HG02852 (cell line): ENCODE data around the gene LEKR1.
"Not testable (repeated sequence)": the region's sequence is repeated elsewhere in the genome, so short reads cannot be mapped to it uniquely, and the experiment has no call there.

Experiments used
- ATAC-seq: cut with Tn5 transposase; IDR thresholded peaks from one replicate; pipeline ENCODE4 v1.9.1; 2021; ENCODE audit warnings: mild to moderate bottlenecking, moderate library complexity; ENCODE audit not compliant: unreplicated experiment

LEKR1 gene

GRCh38 chr3:156803952-156804741, 22.0 kb upstream of the LEKR1 start:
- ATAC-seq, result no peak

DNA sequence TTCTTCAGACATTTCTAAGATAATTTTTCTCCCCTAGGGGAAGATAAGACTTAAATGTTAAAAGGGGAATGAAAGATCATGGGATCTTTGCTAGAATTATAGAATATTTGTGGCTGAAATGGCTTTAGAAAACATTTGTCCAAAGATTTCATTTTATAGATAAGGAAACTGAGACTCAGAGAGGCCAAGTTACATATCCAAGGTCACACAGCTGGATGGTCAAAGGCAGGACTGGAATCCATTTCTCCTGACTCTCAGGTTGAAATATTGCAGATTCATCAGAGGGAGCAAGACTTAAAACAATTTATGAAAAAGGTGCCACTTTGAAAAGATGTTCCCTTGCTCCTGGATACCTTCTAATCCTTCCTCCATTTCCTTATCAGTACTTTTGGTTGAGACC, 19.5 kb upstream of the LEKR1 start:
- no peak for ATAC-seq

DNA sequence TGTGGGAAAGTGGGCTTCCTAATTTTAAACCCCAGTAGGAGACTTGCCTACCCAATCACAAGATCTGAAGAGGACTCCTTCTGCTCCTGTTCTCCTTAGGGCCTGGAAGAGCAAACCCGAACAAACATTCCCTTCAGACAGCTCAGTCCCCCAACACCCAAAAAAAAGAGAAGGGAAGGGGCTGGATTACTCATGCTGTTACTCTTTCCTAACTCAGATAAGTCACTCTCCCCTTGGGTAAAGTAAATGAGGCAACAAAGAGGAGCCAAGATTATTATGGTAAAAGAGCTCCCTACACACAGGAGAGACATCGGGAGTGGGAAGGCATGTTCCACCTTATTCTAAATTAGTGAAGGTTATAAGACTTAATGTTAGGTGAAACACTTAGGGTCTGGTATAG, 18.1 kb upstream of the LEKR1 start:
- no peak for ATAC-seq

DNA sequence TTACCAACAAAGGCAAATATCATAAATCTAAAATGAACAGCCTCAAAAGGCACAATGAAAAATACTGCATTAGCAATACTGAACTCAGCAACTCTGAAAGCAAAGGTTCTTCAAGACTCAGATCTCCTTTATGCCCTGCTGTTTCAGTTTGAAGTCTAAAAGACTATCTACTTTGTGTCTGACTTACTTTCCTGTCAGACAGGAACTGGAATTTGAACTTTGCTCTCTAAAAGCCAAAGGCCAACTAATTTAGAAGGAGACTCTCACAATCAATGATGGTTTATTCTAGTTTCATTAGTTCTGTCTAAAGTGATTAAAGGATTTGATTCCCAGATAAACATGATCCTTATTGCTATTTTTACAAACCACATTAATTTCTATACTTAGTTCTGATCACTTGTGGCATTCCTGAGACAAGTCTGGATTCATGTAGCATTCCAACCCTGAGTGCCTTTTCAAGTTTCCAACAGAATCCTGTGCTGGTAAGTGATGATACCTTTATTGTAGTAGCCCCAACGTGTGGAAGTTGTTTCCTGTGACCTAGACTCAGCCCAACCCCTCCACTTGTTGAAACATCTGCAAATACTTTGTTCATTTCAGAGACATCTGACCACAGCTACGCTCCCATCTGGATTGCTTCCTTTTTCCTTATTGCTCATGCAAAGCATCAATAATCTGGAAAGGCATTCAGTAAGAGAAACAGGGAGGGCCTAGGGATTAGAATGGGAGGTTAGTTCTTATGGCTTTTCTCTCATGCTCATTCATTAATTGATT, 14.9 kb upstream of the LEKR1 start:
- no peak for ATAC-seq

- no peak for ATAC-seq
Measured at GRCh38 chr3:156812521-156813335, 13.4 kb upstream of the LEKR1 start.

DNA sequence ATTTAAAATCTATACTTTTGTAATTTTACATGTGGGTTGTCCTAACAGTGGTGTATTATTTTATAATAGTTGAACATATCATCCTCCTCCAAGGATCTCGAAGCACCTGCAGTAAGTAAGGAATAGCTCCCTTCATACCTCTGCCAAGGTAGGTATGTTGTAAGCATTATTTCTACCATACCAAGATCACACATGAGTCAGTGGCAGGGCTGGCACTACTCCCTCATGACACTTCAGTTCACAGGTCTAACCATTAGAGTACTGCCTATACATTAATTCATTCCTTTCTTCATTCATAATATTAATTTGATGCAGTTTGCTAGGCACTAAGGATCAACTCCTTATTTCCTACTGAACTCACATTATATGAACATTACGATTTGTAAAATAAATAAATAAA, 11.9 kb upstream of the LEKR1 start:
- ATAC-seq, result no peak

- peak; percentile 31 for ATAC-seq
Measured at GRCh38 chr3:156816091-156816793, 9.9 kb upstream of the LEKR1 start.

DNA sequence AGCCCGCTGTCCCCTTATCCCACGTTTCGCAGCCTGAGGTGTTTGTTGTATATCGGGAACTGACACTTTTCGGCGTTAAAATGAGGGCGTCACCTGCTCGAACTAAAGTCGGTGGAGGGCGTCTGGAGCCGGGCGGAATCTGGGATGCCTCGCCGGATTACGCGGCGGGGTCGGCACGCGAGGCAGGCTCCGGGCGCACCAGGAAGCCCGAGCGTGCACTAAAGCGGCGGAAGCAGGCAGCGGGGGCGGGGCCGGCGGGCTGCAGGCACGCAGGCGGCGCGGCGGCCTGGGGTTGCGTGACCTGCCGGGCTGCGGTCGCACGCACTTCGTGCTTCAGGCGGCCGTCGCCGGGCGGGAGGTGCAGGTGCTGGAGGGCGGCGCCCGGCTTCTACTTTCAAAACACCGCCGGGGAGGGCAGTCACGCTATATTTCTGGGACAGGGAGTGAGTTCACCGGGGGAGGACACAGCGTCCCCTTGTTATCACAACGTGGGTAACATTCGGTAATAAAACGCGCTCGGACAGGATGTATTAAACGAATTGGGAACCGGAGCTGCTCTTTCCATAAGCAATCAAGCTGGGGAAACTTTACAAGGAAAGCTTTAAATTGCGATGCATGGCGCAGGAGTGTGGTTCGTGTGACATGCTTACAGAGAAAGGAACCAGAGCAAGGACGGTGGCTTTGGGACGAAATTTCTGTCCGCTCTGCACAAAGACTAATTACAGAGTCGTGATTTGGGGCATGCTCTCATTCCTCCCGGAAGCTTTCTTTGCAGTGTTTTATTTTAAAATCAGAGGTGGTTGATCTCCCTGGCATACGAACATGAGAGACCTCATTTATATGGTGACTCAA, 9.1 kb upstream of the LEKR1 start:
- ATAC-seq, result peak; percentile 71

DNA sequence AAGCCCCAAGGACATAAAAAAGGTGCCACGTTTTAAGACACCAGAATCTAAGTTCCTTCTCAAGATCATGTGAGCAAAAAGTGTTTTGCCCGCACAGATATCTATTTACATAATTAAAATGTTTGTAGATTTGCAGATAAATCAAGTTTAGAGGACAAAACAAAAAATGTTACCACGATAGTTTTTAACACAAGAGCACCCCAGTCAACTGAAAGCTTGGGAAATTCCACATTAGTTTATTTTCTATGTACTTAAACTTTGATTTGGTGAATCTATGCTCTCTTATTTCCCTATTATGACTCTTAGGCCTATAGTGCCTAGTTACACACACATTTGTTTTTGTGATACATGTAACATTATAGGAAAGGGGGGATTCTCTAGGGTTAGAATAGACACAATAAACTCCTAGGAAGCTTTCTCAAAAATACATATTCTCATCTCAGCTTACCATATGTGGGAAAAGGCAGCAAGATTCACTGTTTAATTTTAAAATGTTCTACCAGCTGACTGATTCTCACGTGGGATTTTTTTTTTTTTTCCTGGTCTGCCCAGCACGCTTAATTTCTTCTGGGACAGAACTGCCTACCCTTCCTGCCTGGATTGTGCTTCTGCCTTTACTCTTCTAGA, 8.4 kb upstream of the LEKR1 start:
- no peak for ATAC-seq

DNA sequence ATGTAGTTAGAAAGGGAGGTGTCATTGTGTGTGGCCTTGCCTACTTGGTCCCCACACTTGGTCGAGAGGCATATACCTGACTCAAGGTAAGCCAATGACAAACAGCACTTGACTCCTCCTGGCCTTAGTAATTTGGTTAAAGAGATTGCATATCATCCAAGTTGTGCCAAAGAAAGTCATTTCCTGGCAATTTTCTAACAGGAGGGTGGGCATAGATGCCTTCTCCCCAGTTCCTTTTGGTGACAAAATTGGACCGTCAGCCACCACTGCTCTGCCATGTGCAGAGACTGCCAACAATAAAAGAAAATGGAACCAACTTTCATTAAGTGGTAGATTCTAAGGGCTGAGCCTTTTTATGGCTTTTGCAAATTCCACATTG, 7.9 kb upstream of the LEKR1 start:
- no peak for ATAC-seq

DNA sequence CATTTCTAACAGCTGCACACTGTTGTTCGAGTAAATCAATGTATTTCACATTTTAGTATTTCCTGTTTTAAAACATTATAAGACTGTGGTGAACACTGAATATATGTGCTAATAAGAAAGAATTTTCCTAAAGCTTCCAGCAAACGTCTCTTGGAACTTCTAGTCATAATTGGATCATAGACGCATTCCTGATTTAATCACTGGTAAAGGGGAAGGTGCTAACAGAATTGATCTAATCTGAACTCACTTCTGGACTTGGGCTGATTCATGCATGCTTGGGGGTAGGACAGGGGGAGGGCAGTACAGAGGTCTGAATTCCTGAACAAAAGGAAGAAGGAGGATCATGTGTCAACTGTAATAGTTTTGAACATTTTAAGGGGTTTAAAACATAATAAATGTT, 7.3 kb upstream of the LEKR1 start:
- no peak for ATAC-seq

DNA sequence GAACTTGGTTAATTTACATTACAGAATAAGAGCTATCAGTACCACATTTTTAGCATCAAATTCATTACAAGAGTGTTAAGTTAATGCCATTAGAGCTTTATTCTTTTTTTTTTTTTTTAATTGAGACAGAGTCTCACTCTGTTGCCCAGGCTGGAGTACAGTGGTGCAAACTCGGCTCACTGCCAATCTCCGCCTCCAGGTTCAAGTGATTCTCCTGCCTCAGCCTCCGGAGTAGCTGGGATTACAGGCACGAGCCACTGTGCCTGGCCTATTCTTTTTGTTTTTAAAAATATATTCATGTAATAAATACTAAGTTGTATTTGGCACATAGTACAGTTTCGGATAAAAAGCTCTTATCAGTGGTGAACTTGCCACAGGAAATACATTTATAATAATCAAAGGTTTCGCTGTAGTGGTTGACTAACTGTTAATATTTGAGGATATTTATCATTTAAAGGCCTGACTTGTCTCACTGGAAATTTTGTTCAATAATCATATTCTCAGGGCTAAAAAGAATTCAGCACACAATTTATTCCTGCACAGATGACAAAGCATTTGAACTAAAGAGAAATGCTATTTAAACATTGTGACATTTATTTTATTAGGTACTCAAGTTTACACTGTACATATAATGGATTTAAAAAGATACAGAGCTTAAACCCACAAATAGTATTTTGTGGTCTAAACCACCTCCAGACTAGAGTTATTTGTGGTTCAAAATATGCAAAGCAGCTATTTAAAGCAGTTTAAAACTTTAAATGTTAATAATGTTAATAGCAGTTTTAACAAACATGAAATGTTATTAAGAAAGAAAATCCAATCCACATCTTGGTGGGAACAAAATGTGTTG, 6.1 kb upstream of the LEKR1 start:
- no peak for ATAC-seq

DNA sequence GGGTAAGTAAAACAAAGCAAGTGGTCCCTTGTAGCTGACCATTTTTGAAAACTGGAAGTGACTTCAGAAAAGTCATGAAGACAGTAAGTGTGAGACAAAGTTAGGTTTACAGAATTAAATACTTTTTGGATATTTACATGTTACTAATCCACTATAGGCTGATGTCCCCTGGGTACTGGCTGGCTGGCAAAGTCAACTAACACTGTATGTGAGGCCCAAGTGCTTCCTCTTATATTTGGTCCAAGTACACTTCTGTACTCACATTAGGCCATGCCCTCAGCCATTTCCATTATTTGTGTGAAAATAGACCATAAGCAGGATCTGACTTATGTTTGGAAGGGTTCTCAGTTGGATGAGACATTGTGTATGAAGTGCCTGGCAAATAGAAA, 5.5 kb upstream of the LEKR1 start:
- ATAC-seq, result no peak

- ATAC-seq, result not testable (repeated sequence)
Measured at GRCh38 chr3:156822626-156823260, 3.4 kb upstream of the LEKR1 start.

DNA sequence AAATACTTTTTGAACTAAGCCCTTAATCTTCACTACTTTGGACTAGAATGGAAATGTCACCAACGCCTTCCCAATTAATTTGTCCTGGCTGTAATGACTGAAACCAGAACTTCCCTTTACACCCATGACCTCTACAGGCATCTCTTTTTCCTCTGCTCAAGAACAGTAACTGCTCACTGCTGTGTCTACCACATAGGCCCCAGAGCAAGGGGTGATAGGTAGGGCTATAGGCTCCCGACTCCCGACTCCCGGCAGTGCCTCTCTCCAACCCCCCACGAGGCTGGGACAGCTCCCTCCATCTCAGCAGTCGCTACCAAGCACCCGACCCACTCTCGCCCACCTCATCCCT, 384 bp upstream of the LEKR1 start:
- peak; percentile 60 for ATAC-seq

- peak; percentile 12 for ATAC-seq
Measured at GRCh38 chr3:156826896-156827882, 1.0 kb downstream of the LEKR1 start.

DNA sequence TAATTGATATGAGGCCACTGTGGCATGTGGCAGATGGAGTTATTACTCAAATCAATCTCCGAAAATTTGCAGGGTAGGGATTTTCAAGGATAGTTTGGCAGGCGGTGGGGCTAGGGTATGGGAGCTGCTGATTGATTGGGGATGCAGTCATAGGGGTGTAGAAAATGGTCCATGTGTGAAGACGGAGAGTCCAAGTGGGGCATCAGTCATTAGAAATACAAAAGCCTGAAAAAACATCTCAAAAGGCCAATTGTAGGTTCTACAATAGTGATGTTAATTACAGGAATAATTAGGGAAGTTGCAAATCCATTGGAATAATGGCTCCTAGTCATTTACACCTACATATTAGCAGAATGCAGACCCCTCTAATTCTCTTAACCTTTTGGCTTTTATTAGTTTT, 4.9 kb downstream of the LEKR1 start:
- ATAC-seq, result no peak
